GM19395 (cell line): ENCODE measurements around the gene IPO4.

ENCODE experiments used
- ATAC-seq: cut with Tn5 transposase; IDR thresholded peaks from one replicate; pipeline ENCODE4 v1.9.1; 2021; ENCODE audit warnings: mild to moderate bottlenecking, moderate library complexity; ENCODE audit not compliant: unreplicated experiment

The IPO4 gene

GRCh38 chr14:24178399-24179178 is 10.0 kb downstream of the IPO4 start:
- no peak for ATAC-seq

DNA sequence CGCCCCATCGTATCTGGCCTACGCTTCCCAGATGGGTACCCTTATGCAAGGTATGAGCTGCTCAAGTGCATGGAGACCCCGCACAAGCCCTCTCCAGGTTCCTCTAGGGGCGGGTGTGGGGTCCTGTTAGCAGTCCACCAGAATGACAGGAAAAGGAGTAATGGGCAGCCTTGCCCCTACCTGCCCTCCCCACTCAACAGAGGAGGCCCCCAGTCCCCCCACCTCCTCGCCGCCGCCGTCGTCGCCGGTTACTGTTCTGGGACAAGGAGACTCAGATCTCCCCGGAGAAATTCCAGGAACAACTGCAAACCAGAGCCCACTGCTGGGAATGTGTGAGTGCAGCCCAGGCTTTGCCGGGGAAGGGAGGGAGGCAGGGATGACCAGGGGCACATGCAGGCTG is 10.7 kb downstream of the IPO4 start:
- ATAC-seq: no peak

GRCh38 chr14:24177041-24177825 is 11.4 kb downstream of the IPO4 start:
- ATAC-seq: no peak

DNA sequence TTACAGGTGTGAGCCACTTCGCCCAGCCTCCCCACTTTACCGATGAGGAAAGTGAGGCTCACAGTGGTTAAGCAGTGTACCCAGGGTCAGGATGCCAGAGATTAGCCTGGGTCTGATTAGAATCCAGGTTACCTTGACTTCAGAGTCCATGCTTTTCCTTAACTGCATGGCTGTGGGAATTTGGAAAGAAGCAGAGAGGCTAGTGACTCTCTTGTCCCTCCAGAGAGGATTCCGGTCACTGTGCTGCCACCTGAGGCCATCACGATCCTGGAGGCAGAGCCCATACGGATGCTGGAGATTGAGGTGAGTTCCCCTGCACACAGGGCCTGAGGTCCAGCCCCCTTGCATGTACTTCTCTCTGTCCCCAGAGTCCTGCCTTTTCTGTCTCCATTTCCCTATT is 12.0 kb downstream of the IPO4 start:
- no peak for ATAC-seq

DNA sequence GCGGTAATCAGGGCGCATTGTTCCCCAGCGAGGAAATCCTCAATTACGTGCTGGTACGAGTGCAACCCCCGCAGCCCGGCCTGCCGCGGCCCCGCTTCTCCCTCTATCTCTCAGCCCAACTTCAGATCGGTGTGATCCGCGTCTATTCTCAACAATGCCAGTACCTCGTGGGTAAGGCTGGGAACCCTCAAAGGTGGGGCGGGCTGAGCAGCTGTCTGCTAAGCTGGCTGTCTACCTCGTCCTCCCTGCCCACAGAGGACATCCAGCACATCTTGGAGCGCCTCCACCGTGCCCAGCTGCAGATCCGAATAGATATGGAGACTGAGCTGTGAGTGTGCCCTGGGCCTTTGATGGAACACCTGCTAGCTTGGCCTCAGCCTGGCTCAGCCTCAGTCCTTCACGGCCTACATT is 15.7 kb downstream of the IPO4 start:
- no peak for ATAC-seq

DNA sequence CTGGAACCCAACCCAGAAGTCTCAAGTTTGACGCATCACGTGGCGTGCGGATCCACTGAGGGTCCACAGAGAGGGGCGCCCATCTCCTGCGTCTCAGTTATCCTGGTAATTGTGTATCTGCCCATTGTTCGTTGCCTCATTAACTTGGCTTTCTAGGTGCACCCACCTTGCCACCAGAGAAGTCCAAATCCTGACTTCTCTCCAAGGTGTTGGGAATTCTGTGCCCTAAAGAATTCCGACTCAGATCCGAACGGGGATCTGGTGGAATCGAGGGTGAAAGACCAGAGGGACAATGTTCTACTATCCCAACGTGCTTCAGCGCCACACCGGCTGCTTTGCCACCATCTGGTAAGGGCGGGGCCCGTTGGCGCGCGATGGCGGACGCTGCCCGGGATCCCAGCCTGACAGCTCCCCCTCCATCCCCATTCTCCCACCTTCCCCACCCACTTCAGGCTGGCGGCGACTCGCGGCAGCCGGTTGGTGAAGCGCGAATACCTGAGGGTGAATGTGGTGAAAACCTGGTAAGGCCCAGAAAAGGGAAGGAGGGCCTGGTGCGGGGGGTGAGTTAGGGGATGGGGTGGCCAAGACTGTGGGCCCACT is 16.3 kb downstream of the IPO4 start:
- peak; percentile 23 for ATAC-seq

GRCh38 chr14:24171422-24172260 is 17.0 kb downstream of the IPO4 start, which contains the start of gene REC8:
TSS of gene REC8 (plus strand) at chr14:24172080. CDS start at chr14:24172553, 473 bp downstream.
- ATAC-seq: peak; percentile 83

GRCh38 chr14:24167469-24168114 is 21.0 kb downstream of the IPO4 start:
- ATAC-seq: no peak

DNA sequence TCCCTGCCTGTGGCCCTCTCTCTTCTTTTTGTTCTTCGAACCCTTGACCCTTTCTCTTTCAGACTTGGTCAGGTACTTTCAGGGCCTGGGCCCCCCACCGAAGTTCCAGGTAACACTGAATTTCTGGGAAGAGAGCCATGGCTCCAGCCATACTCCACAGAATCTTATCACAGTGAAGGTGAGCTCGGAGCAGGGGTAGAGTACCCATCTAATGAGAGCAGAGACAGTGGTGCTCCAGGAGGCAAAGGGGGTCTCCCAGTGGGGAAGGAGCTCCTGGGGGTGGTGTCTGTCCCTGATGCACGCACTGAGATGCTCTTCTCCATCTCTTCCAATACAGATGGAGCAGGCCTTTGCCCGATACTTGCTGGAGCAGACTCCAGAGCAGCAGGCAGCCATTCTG is 22.8 kb downstream of the IPO4 start:
- ATAC-seq: no peak

DNA sequence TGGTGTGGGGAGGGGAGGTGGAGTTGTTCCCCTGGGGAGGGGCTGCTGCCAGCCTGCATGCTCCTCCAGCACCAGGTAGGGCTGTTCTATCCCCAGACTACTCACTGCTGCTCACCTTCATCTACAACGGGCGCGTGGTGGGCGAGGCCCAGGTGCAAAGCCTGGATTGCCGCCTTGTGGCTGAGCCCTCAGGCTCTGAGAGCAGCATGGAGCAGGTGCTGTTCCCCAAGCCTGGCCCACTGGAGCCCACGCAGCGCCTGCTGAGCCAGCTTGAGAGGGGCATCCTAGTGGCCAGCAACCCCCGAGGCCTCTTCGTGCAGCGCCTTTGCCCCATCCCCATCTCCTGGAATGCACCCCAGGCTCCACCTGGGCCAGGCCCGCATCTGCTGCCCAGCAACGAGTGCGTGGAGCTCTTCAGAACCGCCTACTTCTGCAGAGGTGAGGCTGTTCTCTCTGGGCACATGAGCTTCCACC is 24.1 kb downstream of the IPO4 start:
- no peak for ATAC-seq

DNA sequence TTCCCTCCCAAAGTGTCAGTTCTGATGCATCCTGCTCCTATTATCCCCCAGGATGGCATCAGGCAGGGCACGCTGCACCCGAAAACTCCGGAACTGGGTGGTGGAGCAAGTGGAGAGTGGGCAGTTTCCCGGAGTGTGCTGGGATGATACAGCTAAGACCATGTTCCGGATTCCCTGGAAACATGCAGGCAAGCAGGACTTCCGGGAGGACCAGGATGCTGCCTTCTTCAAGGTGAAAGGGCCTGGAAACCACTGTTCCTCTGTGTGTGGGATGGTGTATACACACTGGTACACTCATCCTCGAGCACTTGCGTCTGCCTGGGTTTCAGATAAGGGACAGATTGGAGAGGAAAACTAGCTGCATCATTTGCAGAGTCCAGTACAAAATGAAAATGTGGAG is 26.5 kb downstream of the IPO4 start:
- ATAC-seq: no peak

DNA sequence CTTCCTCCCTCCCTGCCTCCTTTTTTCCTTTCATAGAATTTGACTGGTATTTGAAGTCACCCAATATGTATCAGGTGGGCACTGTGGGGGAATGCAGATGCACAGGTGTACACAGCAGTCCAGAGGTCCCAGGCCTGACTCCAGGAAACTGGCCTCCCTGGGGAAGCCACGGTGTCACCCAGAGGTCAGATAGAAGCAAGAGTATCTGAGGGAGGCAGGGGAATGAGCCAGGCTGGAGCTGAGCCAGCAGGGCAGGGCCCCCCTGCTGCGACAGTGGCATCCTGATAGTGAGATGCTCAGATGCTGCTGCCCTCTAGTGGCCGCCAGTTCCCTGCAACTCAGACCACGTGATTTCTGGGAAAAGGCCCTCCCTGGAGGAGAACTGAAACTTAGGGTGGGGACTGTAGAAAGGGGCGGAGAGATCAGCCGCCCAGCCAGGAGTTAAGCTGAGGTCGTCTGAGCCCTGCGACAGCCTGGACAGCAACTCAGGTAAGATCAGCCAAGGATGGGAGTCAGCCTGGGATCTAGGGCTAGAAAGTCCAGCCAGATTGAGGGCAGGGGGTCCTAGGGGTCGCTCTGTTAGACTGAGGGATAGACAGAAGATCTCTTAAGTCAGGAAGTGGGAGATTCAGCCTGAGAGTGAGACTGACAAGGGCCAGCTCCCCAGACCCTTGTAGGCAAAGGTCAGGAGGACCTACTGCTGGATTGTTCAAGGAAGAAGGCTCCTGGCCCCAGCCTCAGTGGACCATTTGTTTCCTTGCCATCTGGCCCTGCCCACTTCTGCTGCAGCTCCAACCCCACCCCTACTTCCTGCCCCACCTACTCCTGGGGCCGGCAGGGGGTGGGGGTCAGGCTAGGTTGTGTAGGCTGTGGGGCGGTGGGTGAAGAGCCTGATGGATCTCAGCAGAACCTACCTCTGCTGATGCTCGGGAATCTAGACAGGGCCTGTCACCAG is 27.5 kb downstream of the IPO4 start, which contains the start of gene IRF9:
IRF9 (plus strand) TSS at position 416 of the 955 bp plus-strand sequence. CDS start 880 bp downstream, outside the sequence.
- ATAC-seq: peak; percentile 86

DNA sequence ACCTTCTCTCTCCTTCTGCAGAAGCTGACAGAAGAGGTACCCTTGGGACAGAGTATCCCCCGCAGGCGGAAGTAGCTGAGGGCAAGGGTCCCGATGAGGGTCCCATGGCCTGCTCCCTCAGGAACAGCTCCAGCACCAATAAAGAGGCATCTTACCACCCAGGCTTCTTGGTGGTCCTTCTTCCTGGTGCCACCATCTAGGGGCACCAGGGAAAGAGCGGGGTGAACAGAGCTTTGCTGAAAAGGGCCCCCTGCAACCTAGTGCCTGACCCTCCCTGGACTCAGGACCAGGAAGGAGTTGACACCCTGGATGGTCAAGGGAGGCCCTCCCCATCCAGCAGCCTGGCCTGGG is 28.1 kb downstream of the IPO4 start:
- ATAC-seq: peak; percentile 6

- ATAC-seq: no peak
Measured at GRCh38 chr14:24159777-24160498, 28.7 kb downstream of the IPO4 start.

DNA sequence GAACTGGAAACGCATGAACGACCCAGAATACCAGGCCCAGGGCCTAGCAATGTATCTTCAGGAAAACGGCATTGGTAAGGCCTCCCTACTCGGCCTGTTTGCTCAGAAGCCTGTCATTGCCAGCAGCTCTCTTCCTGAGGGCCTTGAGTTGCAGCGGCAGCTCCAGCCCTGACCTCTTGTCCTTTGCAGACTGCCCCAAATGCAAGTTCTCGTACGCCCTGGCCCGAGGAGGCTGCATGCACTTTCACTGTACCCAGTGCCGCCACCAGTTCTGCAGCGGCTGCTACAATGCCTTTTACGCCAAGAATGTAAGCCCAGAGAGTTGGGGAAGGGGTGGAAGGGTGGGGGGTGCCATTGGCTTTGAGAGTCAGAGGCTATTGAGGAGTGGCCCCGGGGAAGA is 31.3 kb downstream of the IPO4 start:
- no peak for ATAC-seq

DNA sequence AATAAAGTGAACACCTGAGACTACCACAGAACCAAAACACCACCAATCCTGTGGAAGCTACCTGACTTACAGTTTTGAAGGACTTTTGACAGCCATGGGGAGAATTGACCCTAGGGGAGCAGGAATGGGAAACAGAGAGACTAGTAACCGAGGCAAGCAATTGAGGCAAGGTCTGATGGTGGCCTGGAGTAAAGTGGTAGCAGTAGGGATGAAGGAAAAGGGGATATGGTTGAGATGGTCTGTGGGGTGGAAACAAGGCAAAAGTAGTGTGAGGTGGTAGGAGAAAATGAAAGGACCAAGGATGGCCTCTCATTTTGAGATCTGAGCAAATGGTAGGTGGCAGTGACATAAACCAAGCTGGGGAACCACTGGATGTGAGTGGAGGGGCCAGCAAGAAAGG is 31.8 kb downstream of the IPO4 start:
- no peak for ATAC-seq

DNA sequence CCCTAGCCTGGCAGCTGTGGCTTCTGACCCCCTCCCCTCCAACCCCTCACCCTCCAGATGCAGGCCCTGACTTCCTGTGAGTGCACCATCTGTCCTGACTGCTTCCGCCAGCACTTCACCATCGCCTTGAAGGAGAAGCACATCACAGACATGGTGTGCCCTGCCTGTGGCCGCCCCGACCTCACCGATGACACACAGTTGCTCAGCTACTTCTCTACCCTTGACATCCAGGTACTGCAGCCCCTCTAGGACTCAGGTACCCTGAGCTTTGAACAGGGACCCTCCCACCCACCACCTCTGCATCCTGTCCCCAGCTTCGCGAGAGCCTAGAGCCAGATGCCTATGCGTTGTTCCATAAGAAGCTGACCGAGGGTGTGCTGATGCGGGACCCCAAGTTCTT is 33.5 kb downstream of the IPO4 start:
- ATAC-seq: no peak

DNA sequence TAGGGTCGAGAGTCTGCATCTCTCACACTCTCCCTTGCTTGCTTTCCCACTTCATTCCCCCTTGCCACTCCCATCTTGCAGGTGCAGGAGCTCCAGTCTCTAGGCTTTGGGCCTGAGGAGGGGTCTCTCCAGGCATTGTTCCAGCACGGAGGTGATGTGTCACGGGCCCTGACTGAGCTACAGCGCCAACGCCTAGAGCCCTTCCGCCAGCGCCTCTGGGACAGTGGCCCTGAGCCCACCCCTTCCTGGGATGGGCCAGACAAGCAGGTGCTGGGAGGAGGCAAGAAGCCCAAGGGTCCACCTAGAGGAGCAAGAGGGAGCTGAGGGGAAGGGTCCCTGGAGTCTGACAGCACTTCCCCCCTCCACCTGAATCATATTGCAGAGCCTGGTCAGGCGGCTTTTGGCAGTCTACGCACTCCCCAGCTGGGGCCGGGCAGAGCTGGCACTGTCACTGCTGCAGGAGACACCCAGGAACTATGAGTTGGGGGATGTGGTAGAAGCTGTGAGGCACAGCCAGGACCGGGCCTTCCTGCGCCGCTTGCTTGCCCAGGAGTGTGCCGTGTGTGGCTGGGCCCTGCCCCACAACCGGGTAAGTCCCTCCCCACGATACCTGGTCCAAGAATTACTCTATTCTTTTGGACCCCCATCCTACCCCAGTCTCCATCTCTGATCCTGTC is 37.1 kb downstream of the IPO4 start:
- no peak for ATAC-seq
